Adrenal gland (tissue), 12 donors: ENCODE results near the gene TMEM88. TPM values are rescaled to one million over a fixed set of nuclear protein-coding genes. Genes with fewer than 3 reads are reported as not detected.

ENCODE experiments used
- DNase-seq, 7 donors: peaks; one replicate each; pipeline ENCODE4 v3.0.0-alpha.2; 2019 to 2020
- H3K27ac ChIP-seq, 5 donors: fragments of 200-600 bp; sonication (generic) in 4 of 5; 1 replicate in 3 of 5; 2 replicates in 2 of 5; pipeline versions ENCODE4 v1.5.1 to v1.8.0; 2016 to 2020; ENCODE audit warnings: mild to moderate bottlenecking in 1 of 5
- H3K27me3 ChIP-seq: fragments of 200-600 bp; 2 replicates; pipeline ENCODE4 v1.8.0; 2021
- H3K36me3 ChIP-seq, 2 donors: fragments of 200-600 bp; replicated peaks in 1 of 2; 1 replicate in 1 of 2; 2 replicates in 1 of 2; pipeline versions ENCODE4 v1.5.1 to v1.8.0; 2018 to 2022
- H3K4me1 ChIP-seq, 2 donors: fragments of 200-600 bp; replicated peaks in 1 of 2; 1 replicate in 1 of 2; 2 replicates in 1 of 2; pipeline versions ENCODE4 v1.5.1 to v1.8.0; 2018 to 2021
- H3K4me3 ChIP-seq, 4 donors: fragments of 200-600 bp; sonication (generic) in 3 of 4; one replicate each; pipeline ENCODE4 v1.5.1; 2016 to 2018
- H3K9me3 ChIP-seq, 3 donors: fragments of 200-600 bp; sonication (generic) in 1 of 3; replicated peaks in 1 of 3; 1 replicate in 2 of 3; 2 replicates in 1 of 3; pipeline versions ENCODE4 v1.5.1 to v1.8.0; 2016 to 2021
- POLR2A ChIP-seq, 2 donors: fragments of 450-650 bp; IDR thresholded peaks; one replicate each; pipeline ENCODE4 v1.6.1; 2017; ENCODE audit warnings: antibody characterized with exemption in 2 of 2, mild to moderate bottlenecking in 2 of 2, moderate library complexity in 1 of 2
- WGBS, 4 donors: extraction: QIAGEN DNeasy Blood & Tissue Kit in 2 of 4; methylation state at CpG; one replicate each; pipeline versions ENCODE4 v1.1.5 to v1.1.7; 2013 to 2017; 5-methylcytosine and 5-hydroxymethylcytosine counted together
- intact Hi-C, 2 donors: fragments of 100-400 bp; cut with DNase I; formaldehyde crosslinking; loops; one replicate each; pipeline versions ENCODE4 v1.14.1 to v1.15.0; 2022 to 2023
- polyA plus RNA-seq, 3 donors: library from polyadenylated mRNA; stranded (reverse); fragments of 200-250 nt in 2 of 3; fragments of 350-450 nt in 1 of 3; fragmentation: Illumina TruSeq in 1 of 3; extraction: RNeasy Lipid Tissue Mini Kit (QIAGEN cat#74804) in 1 of 3; gene quantifications; one replicate each; pipeline ENCODE4 v1.2.3, GENCODE V29; 2013 to 2014
- total RNA-seq, 9 donors: library from RNA; depleted of rRNA in 4 of 9; stranded (reverse); fragments of >200 nt in 4 of 9; fragments of 120-200 nt in 1 of 9; fragmentation: NEBNext Ultra II Directional in 1 of 9; extraction: Animal tissue kit (Norgen Biotek cat#: 25700) in 1 of 9; gene quantifications; one replicate each; pipeline versions ENCODE4 v1.1.0 to v1.2.4, GENCODE V29; 2013 to 2023
- TF ChIP-seq, protein P1 (sequence below), 6 experiments: fragments of 450-650 bp in 4 of 6; fragments of 200-600 bp in 2 of 6; sonication (generic) in 1 of 6; IDR thresholded peaks; 1 replicate in 5 of 6; 2 replicates in 1 of 6; pipeline versions ENCODE4 v1.5.1 to v1.8.0; 2016 to 2021; ENCODE audit warnings: antibody characterized with exemption in 6 of 6, mild to moderate bottlenecking in 2 of 6, moderate library complexity in 1 of 6
- donor health status: healthy with polysubstance abuse.
- donor health status: Bipolar disorder and iron deficiency.
- donor health status: DM: yes; HTN: yes; CAD: no.
- donor health status: DM: no; HTN: no; CAD: no.
- donor health status: DM: no; HTN: no; CAD: no.
- donor health status: DM: yes; HTN: yes; CAD: no.

The TMEM88 gene
- total and polyA plus RNA-seq, 12 donors: 7.9 to 107 (median 25.1) TPM

DNA sequence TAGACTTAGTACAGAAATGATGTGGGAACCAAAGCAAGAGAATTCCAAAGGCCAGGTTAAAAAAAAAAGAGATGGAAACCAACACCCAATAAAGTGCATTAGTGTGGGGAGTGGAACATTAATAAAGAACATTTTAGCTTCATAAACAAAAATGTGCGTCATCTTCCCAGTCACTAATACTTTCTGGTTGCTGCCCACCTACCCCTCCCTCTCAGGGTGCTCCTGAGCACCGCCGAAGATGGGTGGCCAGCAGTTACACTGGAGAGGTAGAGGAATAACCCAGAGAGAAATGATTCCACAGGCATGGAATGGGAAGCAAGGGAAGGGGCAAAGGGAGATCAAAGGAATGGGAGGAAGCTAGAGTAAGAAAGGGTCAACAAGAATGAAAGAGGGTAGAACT, 27.8 kb downstream of the TMEM88 start:
- DNase-seq: no peak
- TF ChIP-seq, protein P1, sequence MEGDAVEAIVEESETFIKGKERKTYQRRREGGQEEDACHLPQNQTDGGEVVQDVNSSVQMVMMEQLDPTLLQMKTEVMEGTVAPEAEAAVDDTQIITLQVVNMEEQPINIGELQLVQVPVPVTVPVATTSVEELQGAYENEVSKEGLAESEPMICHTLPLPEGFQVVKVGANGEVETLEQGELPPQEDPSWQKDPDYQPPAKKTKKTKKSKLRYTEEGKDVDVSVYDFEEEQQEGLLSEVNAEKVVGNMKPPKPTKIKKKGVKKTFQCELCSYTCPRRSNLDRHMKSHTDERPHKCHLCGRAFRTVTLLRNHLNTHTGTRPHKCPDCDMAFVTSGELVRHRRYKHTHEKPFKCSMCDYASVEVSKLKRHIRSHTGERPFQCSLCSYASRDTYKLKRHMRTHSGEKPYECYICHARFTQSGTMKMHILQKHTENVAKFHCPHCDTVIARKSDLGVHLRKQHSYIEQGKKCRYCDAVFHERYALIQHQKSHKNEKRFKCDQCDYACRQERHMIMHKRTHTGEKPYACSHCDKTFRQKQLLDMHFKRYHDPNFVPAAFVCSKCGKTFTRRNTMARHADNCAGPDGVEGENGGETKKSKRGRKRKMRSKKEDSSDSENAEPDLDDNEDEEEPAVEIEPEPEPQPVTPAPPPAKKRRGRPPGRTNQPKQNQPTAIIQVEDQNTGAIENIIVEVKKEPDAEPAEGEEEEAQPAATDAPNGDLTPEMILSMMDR (IDR thresholded peaks at IDR 0.05): no peak
- no peak for TF ChIP-seq POLR2A (IDR thresholded peaks at IDR 0.05)
- no peaks in the 10 kb centered on the region for H3K27me3 ChIP-seq
- WGBS, 4 donors: 74 to 85% (median 78%) methylated on average over 3 of the region's 3 CpGs
- H3K9me3 ChIP-seq: no peaks in the 10 kb centered on the region
- H3K4me3 ChIP-seq: no peak overlapping the region
- intact Hi-C loops: no loop called here
- H3K4me1 ChIP-seq: peaks cover 17 to 41% of the 10 kb centered on the region in 2 donors
- peak overlapping the region in 1 of 5 donors; percentile 63 for H3K27ac ChIP-seq
- H3K36me3 ChIP-seq: peaks cover 0 to 16% of the 10 kb centered on the region in 2 donors

DNA sequence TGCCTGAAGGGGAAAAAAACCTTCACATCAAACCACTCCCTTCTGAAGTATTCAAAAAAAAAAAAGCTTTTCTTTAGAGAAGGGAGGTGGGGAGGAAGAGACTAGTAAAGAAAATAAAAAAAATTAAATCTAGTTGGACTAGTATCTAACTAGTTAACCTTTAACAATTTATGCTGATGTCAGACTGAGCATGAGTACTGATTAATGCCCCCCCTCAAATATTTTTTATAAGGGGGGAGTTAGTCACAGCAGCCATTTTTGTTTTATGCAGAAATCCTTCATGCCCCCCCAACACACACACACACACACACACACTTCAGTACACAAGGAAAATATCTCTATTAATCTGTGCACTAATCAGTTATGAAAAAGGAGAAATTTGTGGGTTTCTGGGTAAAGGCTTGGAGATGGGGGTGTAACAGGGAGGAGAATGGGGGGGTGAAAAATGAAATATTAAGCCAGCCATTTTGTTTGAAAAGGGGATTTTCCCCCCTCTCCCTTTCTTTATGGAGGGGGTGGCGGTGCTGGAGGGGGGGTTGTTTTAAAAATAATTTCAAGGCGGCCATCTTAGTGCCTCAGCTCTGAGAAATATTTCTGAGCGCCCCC, 29.0 kb downstream of the TMEM88 start:
- peaks cover 30 to 54% of the 10 kb centered on the region in 2 donors for H3K4me1 ChIP-seq
- peak overlapping the region in 1 of 4 donors; percentile 97 for H3K4me3 ChIP-seq
- H3K9me3 ChIP-seq: no peaks in the 10 kb centered on the region
- intact Hi-C loops: no loop called here
- no peak for DNase-seq
- H3K27ac ChIP-seq: peak overlapping the region in 2 of 5 donors; percentile 60 to 63
- TF ChIP-seq POLR2A (IDR thresholded peaks at IDR 0.05): no peak
- TF ChIP-seq, protein P1 (IDR thresholded peaks at IDR 0.05): no peak
- peaks cover 0 to 16% of the 10 kb centered on the region in 2 donors for H3K36me3 ChIP-seq
- WGBS, 4 donors: 0 to 5% (median 2%) methylated on average over 3 of the region's 3 CpGs
- no peaks in the 10 kb centered on the region for H3K27me3 ChIP-seq

DNA sequence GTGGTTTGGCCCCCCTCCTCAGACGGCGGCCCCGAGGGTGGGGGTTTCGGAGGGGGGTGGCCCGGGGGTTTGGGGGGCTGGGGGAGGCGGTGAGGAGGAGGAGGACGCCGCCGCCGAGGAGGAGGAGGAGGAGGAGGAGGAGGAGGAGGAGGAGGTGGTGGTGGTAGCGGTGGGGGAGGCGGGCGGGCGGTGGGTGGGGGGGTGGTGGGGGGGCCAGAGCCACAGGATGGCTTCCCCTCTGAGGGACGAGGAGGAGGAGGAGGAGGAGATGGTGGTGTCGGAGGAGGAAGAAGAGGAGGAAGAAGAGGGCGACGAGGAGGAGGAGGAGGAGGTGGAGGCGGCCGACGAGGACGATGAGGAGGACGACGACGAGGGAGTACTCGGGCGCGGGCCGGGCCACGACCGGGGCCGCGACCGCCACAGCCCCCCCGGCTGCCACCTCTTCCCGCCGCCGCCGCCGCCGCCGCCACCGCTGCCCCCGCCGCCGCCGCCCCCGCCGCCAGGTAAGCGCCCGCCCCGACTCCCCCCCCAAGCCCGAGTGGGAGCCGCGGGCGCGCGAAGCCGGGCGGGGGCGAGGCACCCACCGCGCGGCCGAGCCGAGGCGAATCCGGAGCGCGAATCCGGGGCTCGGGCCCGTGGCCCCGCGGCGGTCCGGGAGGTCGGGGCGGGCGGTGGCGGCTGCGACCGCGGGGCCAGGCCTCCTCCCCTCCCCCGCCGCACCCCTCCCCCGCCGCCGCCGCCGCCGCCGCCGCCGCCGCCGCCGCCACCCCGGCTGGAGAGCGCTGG, 29.9 kb downstream of the TMEM88 start:
- intact Hi-C loops: no loop called here

DNA sequence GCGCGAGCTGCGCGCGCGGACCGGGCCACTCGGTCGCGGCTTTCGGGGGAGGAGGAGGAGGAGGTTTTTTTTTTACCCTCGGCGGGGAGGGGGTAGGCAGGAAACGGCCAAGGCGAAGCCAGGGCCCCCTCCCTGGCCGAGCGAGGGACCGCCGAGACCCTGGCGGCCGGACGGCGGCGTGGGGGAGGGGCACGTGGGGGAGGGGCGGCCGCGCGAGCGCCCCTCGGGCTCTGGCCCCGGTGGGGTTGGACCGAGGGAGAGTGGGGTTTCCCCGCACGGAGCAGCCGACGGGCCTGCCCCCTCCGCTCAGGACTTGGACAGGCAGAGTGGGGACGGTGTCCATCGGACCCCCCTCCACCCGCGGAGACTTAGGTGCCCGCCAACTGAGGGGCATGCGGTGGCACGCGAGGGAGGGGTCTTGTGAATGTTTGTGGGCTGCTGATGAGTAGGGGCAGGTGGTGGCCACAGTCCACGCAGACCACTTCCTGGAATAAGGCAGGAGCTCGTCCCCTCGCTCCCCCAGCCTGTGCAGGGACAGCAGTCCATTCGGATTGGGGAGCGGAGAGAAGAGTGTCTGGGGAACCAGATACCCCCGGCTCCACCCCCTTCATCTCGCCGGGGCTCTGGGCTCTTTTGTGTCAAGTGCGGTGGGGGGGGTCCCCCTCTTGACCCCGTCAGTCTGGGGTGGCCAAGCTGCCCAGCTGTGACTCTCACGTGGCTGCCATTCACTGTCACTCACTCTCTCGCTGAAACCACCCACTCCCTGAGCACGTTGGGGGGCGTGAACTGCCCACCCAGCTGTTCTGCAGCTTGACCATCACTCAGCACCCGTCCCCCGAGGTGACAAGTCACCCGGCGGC, 30.7 kb downstream of the TMEM88 start:
- WGBS, 4 donors: 0 to 2% (median 1%) methylated on average over 3 to 53 of the region's 64 CpGs
- TF ChIP-seq POLR2A (IDR thresholded peaks at IDR 0.05): peak in 1 of 2 donors; percentile 33
- TF ChIP-seq, protein P1 (IDR thresholded peaks at IDR 0.05): no peak
- intact Hi-C loops: no loop called here
- Histone ChIP-seq H3K9me3 (no peaks in the 10 kb centered on the region), H3K4me3 (peak overlapping the region; percentile 13 to 97 (median 56)), H3K27ac (peak overlapping the region; percentile 35 to 93 (median 90)), H3K36me3 (peaks cover 0 to 9% of the 10 kb centered on the region in 2 donors), H3K27me3 (no peaks in the 10 kb centered on the region), H3K4me1 (peaks cover 38 to 61% of the 10 kb centered on the region in 2 donors)
- DNase-seq: peak; percentile 47 to 77 (median 59)

More for the DNA sequence above, 29.9 kb downstream of the TMEM88 start:
- TF ChIP-seq POLR2A (IDR thresholded peaks at IDR 0.05): no peak
- no peaks in the 10 kb centered on the region for H3K9me3 ChIP-seq
- no peaks in the 10 kb centered on the region for H3K27me3 ChIP-seq
- peaks cover 38 to 63% of the 10 kb centered on the region in 2 donors for H3K4me1 ChIP-seq
- H3K36me3 ChIP-seq: peaks cover 0 to 10% of the 10 kb centered on the region in 2 donors
- peak in 3 of 7 donors; percentile 10 to 41 (median 27) for DNase-seq
- peak overlapping the region in 4 of 5 donors; percentile 89 to 93 (median 90) for H3K27ac ChIP-seq
- 0 to 5% (median 3%) methylated on average over 22 to 91 of the region's 100 CpGs for WGBS, 4 donors
- H3K4me3 ChIP-seq: peak overlapping the region in 2 of 4 donors; percentile 89 to 97
